ENCODE data around the gene TMEM114. TPM values are rescaled to one million over a fixed set of nuclear protein-coding genes. Genes with fewer than 3 reads are reported as not detected.

The TMEM114 gene
- total RNA-seq, 3 donors from 2014 or later = not detected

DNA sequence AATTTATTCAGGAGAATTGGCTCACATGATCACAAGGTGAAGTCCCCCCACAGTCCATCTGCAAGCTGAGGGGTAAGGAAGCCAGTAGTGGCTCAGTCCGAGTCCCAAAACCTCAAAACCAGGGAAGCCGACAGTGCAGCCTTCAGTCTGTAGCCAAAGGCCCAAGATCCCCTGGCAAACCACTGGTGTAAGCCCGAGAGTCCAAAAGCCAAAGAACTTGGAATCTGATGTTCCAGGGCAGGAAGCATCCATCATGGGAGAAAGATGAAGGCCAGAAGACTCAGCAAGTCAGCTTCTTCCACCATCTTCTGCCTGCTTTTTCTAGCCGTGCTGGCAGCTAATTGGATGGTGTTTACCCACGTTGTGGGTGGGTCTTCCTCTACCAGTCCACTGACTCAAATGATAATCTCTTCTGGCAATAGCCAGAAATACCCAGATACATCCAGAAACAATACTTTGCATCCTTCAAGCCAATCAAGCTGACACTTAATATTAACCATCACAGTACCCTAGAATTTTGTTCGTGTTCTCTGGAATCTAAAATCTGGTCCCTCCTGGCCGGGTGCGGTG is 40.4 kb downstream of the TMEM114 start:
- TF ChIP-seq POLR2A (IDR thresholded peaks at IDR 0.05) (no peak), POLR2AphosphoS5 (IDR thresholded peaks at IDR 0.05) (no peak)
- TF ChIP-seq, protein P1, sequence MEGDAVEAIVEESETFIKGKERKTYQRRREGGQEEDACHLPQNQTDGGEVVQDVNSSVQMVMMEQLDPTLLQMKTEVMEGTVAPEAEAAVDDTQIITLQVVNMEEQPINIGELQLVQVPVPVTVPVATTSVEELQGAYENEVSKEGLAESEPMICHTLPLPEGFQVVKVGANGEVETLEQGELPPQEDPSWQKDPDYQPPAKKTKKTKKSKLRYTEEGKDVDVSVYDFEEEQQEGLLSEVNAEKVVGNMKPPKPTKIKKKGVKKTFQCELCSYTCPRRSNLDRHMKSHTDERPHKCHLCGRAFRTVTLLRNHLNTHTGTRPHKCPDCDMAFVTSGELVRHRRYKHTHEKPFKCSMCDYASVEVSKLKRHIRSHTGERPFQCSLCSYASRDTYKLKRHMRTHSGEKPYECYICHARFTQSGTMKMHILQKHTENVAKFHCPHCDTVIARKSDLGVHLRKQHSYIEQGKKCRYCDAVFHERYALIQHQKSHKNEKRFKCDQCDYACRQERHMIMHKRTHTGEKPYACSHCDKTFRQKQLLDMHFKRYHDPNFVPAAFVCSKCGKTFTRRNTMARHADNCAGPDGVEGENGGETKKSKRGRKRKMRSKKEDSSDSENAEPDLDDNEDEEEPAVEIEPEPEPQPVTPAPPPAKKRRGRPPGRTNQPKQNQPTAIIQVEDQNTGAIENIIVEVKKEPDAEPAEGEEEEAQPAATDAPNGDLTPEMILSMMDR (IDR thresholded peaks at IDR 0.05) = no peak
- peaks cover 0 to 33% of the 10 kb centered on the region in 2 donors for H3K27me3 ChIP-seq
- DNase-seq (ENCODE audit: low spot score in 2 of 2) = no peak
- intact Hi-C loops (cut with DNase I; ENCODE audit: low total_unique reads) = no loop called here
- no peaks in the 10 kb centered on the region for H3K4me1 ChIP-seq
- H3K36me3 ChIP-seq = no peaks in the 10 kb centered on the region
- no peak overlapping the region for H3K27ac ChIP-seq
- no peak overlapping the region for H3K4me3 ChIP-seq
- H3K9me3 ChIP-seq = no peaks in the 10 kb centered on the region

GRCh38 chr16:8548166-8548565 is 42.1 kb downstream of the TMEM114 start:
- H3K4me3 ChIP-seq = no peak overlapping the region
- no peak overlapping the region for H3K27ac ChIP-seq
- no peaks in the 10 kb centered on the region for H3K9me3 ChIP-seq
- H3K27me3 ChIP-seq = peaks cover 0 to 30% of the 10 kb centered on the region in 2 donors
- no peak for TF ChIP-seq POLR2AphosphoS5 (IDR thresholded peaks at IDR 0.05)
- TF ChIP-seq, protein P1 (IDR thresholded peaks at IDR 0.05) = no peak
- TF ChIP-seq POLR2A (IDR thresholded peaks at IDR 0.05) = no peak
- no peaks in the 10 kb centered on the region for H3K4me1 ChIP-seq
- no peaks in the 10 kb centered on the region for H3K36me3 ChIP-seq
- intact Hi-C loops (cut with DNase I; ENCODE audit: low total_unique reads) = no loop called here
- DNase-seq (ENCODE audit: low spot score in 2 of 2) = no peak

GRCh38 chr16:8547762-8548161 is 42.5 kb downstream of the TMEM114 start:
- no peak for DNase-seq (ENCODE audit: low spot score in 2 of 2)
- H3K36me3 ChIP-seq = no peaks in the 10 kb centered on the region
- H3K4me1 ChIP-seq = no peaks in the 10 kb centered on the region
- H3K27me3 ChIP-seq = peaks cover 0 to 26% of the 10 kb centered on the region in 2 donors
- intact Hi-C loops (cut with DNase I; ENCODE audit: low total_unique reads) = no loop called here
- TF ChIP-seq POLR2A (IDR thresholded peaks at IDR 0.05) = no peak
- TF ChIP-seq POLR2AphosphoS5 (IDR thresholded peaks at IDR 0.05) = no peak
- TF ChIP-seq, protein P1 (IDR thresholded peaks at IDR 0.05) = no peak
- H3K27ac ChIP-seq = no peak overlapping the region
- H3K9me3 ChIP-seq = no peaks in the 10 kb centered on the region
- no peak overlapping the region for H3K4me3 ChIP-seq

- Histone ChIP-seq H3K36me3 (no peaks in the 10 kb centered on the region), H3K9me3 (no peaks in the 10 kb centered on the region), H3K4me3 (no peak overlapping the region), H3K27ac (no peak overlapping the region), H3K27me3 (peaks cover 0 to 20% of the 10 kb centered on the region in 2 donors), H3K4me1 (no peaks in the 10 kb centered on the region)
- DNase-seq (ENCODE audit: low spot score in 2 of 2) = no peak
- TF ChIP-seq, protein P1 (IDR thresholded peaks at IDR 0.05) = no peak
- TF ChIP-seq POLR2AphosphoS5 (IDR thresholded peaks at IDR 0.05) (no peak), POLR2A (IDR thresholded peaks at IDR 0.05) (no peak)
- intact Hi-C loops (cut with DNase I; ENCODE audit: low total_unique reads) = no loop called here
Measured at GRCh38 chr16:8544406-8544805, 45.9 kb downstream of the TMEM114 start.

DNA sequence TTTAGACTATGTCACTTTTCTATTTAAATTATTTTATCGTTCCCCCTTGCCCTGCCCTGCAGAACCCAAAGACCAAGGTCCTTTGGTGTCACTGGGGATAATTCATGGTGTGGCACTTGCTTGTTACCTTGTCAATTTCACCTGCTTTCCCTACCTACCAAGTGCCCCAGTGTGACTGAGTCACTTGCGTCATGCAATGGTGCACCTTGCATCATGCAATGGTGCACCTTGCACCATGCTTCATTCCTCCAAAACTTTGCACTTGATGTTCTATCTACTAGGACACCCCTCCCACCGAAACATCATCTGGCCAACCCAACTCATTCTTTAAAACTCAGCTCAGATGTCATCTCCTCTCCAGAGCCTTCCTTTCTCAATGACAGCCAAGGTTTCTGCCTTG is 47.1 kb downstream of the TMEM114 start:
- Histone ChIP-seq H3K9me3 (no peaks in the 10 kb centered on the region), H3K27ac (no peak overlapping the region), H3K4me3 (no peak overlapping the region), H3K27me3 (peaks cover 0 to 22% of the 10 kb centered on the region in 2 donors), H3K4me1 (no peaks in the 10 kb centered on the region), H3K36me3 (no peaks in the 10 kb centered on the region)
- TF ChIP-seq POLR2AphosphoS5 (IDR thresholded peaks at IDR 0.05) = no peak
- TF ChIP-seq, protein P1 (IDR thresholded peaks at IDR 0.05) = no peak
- no peak for TF ChIP-seq POLR2A (IDR thresholded peaks at IDR 0.05)
- intact Hi-C loops (cut with DNase I; ENCODE audit: low total_unique reads) = no loop called here
- no peak for DNase-seq (ENCODE audit: low spot score in 2 of 2)
